ENCODE results near the gene MSRB1. TPM values are rescaled to one million over a fixed set of nuclear protein-coding genes. Genes with fewer than 3 reads are reported as not detected.

Gene MSRB1
- total RNA-seq, 1 donor from 2014 or later = 32.9 TPM

DNA sequence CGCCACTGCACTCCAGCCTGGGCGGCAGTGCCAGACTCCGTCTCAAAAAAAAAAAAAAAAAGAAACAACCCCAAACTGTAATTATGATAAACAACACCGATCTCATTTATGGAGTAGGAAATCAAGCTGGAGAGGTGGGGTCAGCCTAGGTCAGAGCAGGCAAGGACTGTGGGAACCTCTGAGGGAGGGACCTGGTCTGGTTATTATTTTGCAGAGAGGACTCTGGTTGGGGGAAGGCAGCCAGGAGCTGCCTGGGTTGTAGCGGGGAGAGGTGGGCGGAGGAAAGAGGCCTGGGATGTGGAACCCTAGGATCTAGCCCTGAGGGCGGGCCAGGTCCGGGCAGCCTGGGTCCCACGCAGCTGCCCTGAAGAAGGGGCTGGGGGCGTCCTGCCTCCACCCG lies 13.9 kb downstream of the MSRB1 start:
- H3K27me3 ChIP-seq = no peaks in the 10 kb centered on the region
- no peaks in the 10 kb centered on the region for H3K36me3 ChIP-seq
- intact Hi-C loops (cut with DNase I) = loop anchor here (2.0 kb wide), 2 partner anchors 14 to 64 kb away; partner anchors contain the start of gene MSRB1
- TF ChIP-seq CTCF (IDR thresholded peaks at IDR 0.05) = no peak
- H3K4me3 ChIP-seq = peak overlapping the region; percentile 64 to 75
- DNase-seq (ENCODE audit: low spot score in 2 of 2) = no peak
- peak overlapping the region in 1 of 2 donors; percentile 70 for H3K27ac ChIP-seq
- H3K4me1 ChIP-seq = peaks cover 4 to 6% of the 10 kb centered on the region in 2 donors
- no peaks in the 10 kb centered on the region for H3K9me3 ChIP-seq

DNA sequence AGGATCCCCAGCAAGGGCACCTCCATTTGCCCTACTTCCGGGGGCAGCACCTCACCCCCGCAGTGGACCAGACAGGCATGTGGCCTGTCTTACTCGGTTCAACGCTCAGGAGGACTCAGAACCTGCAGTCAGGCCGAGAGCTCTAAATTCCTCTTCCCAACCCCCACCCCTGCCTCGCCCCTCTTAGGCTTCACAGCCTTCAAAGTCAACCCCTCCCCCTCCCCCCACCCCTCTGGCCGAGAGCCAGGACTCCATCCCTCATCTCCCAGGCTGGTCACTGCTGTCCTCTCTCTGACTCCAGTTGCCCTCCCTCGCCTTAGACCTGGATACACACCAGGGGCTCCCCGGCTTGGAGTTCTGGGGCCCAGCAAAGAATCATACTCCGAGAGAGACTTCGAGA lies 16.7 kb downstream of the MSRB1 start:
- Histone ChIP-seq H3K4me3 (no peak overlapping the region), H3K4me1 (peaks cover 4 to 6% of the 10 kb centered on the region in 2 donors), H3K9me3 (no peaks in the 10 kb centered on the region), H3K27ac (no peak overlapping the region), H3K27me3 (no peaks in the 10 kb centered on the region), H3K36me3 (no peaks in the 10 kb centered on the region)
- intact Hi-C loops (cut with DNase I) = no loop called here
- no peak for DNase-seq (ENCODE audit: low spot score in 2 of 2)
- no peak for TF ChIP-seq CTCF (IDR thresholded peaks at IDR 0.05)

GRCh38 chr16:1924095-1924494 lies 18.9 kb downstream of the MSRB1 start:
- H3K9me3 ChIP-seq = no peaks in the 10 kb centered on the region
- H3K27me3 ChIP-seq = peaks cover 7% of the 10 kb centered on the region
- H3K4me1 ChIP-seq = peaks cover 0 to under 1% of the 10 kb centered on the region in 2 donors
- H3K36me3 ChIP-seq = no peaks in the 10 kb centered on the region
- no peak overlapping the region for H3K4me3 ChIP-seq
- intact Hi-C loops (cut with DNase I) = no loop called here
- DNase-seq (ENCODE audit: low spot score in 2 of 2) = no peak
- H3K27ac ChIP-seq = no peak overlapping the region
- no peak for TF ChIP-seq CTCF (IDR thresholded peaks at IDR 0.05)

DNA sequence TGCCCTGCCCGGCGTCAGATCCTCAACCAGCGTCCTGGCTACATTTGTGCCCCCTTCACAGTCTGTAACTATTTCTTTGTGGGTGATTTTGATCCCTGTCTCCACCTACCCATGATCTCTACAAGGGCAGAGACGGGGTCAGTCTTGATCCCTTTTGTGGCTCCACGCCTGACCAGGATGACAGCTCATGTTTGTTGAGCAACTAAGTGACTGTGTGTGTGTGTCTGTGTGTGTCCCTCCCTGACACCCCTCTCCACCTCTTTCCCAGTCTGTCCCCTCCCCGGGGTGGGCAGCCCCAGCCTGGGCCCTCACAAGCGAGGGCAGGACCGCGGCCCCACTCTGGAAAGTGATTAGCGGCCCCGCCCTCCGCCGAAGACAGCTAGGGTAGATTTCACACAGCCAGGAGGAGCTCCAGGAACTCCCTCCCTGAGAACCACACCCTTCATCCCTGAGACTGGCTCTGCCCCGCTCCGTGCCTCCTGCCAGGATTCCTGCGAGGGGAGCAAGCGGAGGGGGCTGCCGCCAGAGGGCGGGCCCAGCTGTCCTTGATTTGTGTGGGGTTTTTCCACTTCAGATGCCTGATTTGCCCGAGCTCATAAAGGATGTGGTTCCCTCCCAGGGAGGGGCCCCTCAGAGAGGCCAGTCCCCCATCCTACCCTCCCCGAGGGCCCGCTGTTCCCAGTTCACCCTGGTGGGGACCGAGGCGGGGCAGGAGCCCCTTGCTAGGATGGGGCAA lies 19.5 kb downstream of the MSRB1 start:
- no peak for TF ChIP-seq CTCF (IDR thresholded peaks at IDR 0.05)
- peaks cover 13% of the 10 kb centered on the region for H3K27me3 ChIP-seq
- intact Hi-C loops (cut with DNase I) = no loop called here

DNA sequence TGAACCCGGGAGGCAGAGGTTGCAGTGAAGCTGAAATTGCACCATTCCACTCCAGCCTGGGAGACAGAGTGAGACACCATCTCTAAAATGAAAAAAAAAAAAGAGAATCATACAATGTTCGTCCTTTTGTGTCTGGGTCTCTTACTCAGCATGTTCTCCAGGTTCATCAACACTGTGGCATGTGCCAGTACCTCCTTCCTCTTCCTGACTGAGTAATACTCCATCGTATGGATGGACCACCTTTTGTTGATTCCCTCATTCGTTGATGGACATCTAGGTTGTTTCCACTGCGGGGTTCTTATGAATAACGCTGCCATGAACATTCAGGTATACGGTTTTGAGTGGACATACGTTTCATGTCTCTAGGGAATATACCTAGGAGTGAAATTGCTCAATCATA lies 20.6 kb downstream of the MSRB1 start:
- no peak overlapping the region for H3K4me3 ChIP-seq
- H3K36me3 ChIP-seq = no peaks in the 10 kb centered on the region
- no peak for DNase-seq (ENCODE audit: low spot score in 2 of 2)
- peaks cover 16% of the 10 kb centered on the region for H3K27me3 ChIP-seq
- intact Hi-C loops (cut with DNase I) = no loop called here
- TF ChIP-seq CTCF (IDR thresholded peaks at IDR 0.05) = no peak
- no peaks in the 10 kb centered on the region for H3K9me3 ChIP-seq
- no peak overlapping the region for H3K27ac ChIP-seq
- H3K4me1 ChIP-seq = no peaks in the 10 kb centered on the region

More for the DNA sequence above, 19.5 kb downstream of the MSRB1 start:
- no peak for DNase-seq (ENCODE audit: low spot score in 2 of 2)
- Histone ChIP-seq H3K4me3 (no peak overlapping the region), H3K36me3 (no peaks in the 10 kb centered on the region), H3K27ac (no peak overlapping the region), H3K4me1 (no peaks in the 10 kb centered on the region), H3K9me3 (no peaks in the 10 kb centered on the region)

All from ascending aorta (tissue), 2 donors.